ENCODE data around the gene SUDS3.

DNA sequence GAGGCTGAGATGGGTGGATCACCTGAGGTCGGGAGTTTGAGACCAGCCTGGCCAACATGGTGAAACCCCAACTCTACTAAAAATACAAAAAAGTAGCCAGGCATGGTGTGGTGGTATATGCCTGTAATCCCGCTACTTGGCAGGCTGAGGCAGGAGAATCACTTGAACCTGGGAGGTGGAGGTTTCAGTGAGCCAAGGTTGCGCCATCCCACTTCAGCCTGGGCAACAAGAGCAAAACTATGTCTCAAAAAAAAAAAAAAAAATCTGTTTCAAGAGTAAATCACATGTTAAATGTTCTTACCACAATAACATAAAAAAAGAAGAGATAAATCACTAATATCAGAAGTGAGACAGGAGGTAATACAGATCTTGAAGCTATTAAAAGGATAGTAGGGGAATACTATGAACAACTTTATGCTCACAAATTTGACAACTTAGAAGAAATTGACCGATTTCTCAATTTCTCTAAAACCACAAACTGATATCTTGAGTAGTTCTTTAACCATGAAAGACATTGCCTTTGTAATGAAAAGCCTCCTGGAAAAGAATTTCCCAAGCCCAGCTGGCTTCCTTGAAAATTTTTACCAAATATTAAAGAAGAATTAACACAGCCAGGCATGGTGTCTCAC is 41.3 kb upstream of the SUDS3 start:
- TF ChIP-seq, protein P1, sequence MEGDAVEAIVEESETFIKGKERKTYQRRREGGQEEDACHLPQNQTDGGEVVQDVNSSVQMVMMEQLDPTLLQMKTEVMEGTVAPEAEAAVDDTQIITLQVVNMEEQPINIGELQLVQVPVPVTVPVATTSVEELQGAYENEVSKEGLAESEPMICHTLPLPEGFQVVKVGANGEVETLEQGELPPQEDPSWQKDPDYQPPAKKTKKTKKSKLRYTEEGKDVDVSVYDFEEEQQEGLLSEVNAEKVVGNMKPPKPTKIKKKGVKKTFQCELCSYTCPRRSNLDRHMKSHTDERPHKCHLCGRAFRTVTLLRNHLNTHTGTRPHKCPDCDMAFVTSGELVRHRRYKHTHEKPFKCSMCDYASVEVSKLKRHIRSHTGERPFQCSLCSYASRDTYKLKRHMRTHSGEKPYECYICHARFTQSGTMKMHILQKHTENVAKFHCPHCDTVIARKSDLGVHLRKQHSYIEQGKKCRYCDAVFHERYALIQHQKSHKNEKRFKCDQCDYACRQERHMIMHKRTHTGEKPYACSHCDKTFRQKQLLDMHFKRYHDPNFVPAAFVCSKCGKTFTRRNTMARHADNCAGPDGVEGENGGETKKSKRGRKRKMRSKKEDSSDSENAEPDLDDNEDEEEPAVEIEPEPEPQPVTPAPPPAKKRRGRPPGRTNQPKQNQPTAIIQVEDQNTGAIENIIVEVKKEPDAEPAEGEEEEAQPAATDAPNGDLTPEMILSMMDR (conservative IDR thresholded peaks at IDR 0.05; ENCODE audit: low read depth in 2 of 2): no peak
- no peak for TF ChIP-seq EZH2phosphoT487 (IDR thresholded peaks at IDR 0.05; ENCODE audit: unreplicated experiment)

Data from GM23338 (cell line).